Activated CD8-positive, alpha-beta T cell treated with anti-CD3 and anti-CD28 coated beads for 36 hours (primary cell): ENCODE results near the gene DRC1. TPM values are rescaled to one million over a fixed set of nuclear protein-coding genes. Genes with fewer than 3 reads are reported as not detected.

Experiments
- ATAC-seq: fragments of 200-7000 bp; cut with Tn5 transposase; one replicate; pipeline ENCODE4 v1.10.0; 2021; ENCODE audit warnings: mild to moderate bottlenecking, moderate library complexity
- CTCF ChIA-PET: fragments of 350-600 bp; sonication (Branson Sonifier 250); formaldehyde crosslinking; loops from one replicate; lab custom pipeline; 2021; ENCODE audit warnings: antibody characterized with exemption; lab: Charles Lee
- POLR2A ChIA-PET: fragments of 350-600 bp; sonication (Branson Sonifier 250); formaldehyde crosslinking; loops from one replicate; lab custom pipeline; 2021; ENCODE audit warnings: antibody characterized with exemption; lab: Charles Lee
- DNase-seq: peaks from one replicate; pipeline ENCODE4 v3.0.0-alpha.2; 2020
- H3K27ac Mint-ChIP-seq: one replicate; pipeline ENCODE4 v1.8.0; 2021; ENCODE audit warnings: mild to moderate bottlenecking, mixed read lengths
- H3K27me3 Mint-ChIP-seq: one replicate; pipeline ENCODE4 v1.8.0; 2021; ENCODE audit warnings: mixed read lengths
- H3K36me3 Mint-ChIP-seq: one replicate; pipeline ENCODE4 v1.8.0; 2021; ENCODE audit warnings: low read depth, mixed read lengths
- H3K4me1 Mint-ChIP-seq: one replicate; pipeline ENCODE4 v1.8.0; 2021; ENCODE audit warnings: low read depth, mixed read lengths
- H3K4me3 Mint-ChIP-seq: one replicate; pipeline ENCODE4 v1.8.0; 2021; ENCODE audit warnings: mild to moderate bottlenecking, moderate library complexity, mixed read lengths
- H3K9me3 Mint-ChIP-seq: one replicate; pipeline ENCODE4 v1.8.0; 2021; ENCODE audit warnings: mixed read lengths
- CTCF ChIP-seq: fragments of 200-600 bp; IDR thresholded peaks from one replicate; pipeline ENCODE4 v1.8.0; 2022; ENCODE audit warnings: antibody characterized with exemption, mild to moderate bottlenecking
- intact Hi-C: fragments of 100-400 bp; cut with micrococcal nuclease; formaldehyde crosslinking; loops from one replicate; pipeline ENCODE4 v1.10.0; 2022
- total RNA-seq, 2 experiments: library from RNA; stranded (reverse); gene quantifications; one replicate each; pipeline ENCODE4 v1.2.3, GENCODE V29; 2021

The DRC1 gene
- total RNA-seq, 2 experiments from 2014 or later = not detected

DNA sequence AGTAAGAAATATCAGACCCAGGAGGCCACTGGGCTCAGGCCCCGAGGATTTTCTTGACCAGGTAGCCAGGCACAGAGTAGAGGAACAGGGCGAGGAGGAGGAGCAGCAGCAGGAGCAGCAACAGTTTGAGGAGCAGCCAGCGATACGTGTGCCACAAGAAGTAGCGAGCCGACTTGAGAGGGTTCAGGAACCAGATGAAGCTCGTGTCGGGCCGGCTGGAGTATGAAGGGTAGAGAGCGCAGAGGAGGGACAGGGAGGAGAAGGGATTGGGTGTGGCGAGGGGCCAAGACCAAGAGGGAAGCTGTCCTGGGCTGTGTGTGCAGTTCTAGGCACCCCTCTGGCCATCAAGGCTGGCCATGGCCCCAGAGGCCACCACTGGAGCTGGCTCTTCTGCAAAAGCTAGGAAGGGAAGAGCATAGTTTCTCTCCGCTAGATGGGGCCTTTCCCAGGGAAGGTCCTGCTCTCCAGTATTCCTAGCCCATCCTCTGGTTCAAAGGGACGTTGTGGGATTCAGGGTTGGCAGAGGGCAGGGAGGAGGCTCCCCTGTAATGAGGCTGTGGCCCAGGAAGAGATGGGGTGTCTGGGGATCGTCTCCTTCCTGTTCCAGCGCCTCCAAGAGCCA lies 58.4 kb downstream of the DRC1 start:
- Mint-ChIP-seq H3K4me1 (no peaks in the 10 kb centered on the region), H3K27ac (no peak overlapping the region), H3K36me3 (no peaks in the 10 kb centered on the region), H3K9me3 (no peaks in the 10 kb centered on the region), H3K27me3 (no peaks in the 10 kb centered on the region), H3K4me3 (no peak overlapping the region)
- intact Hi-C loops = loop anchor here (10.0 kb wide), 1 partner anchor 285 kb away; the partner anchor contains the start of gene GAREM2
- ATAC-seq = no peak
- POLR2A ChIA-PET = no interaction called here
- CTCF ChIA-PET = no interaction called here
- no peak for DNase-seq
- TF ChIP-seq CTCF = no peak

GRCh38 chr2:26460613-26461031 lies 58.9 kb downstream of the DRC1 start:
- intact Hi-C loops = loop anchor here (10.0 kb wide), 1 partner anchor 286 kb away; the partner anchor contains the start of gene GAREM2
- Mint-ChIP-seq H3K9me3 (no peaks in the 10 kb centered on the region), H3K4me3 (no peak overlapping the region), H3K27me3 (no peaks in the 10 kb centered on the region), H3K36me3 (no peaks in the 10 kb centered on the region), H3K27ac (no peak overlapping the region), H3K4me1 (no peaks in the 10 kb centered on the region)
- ATAC-seq (no peak), DNase-seq (no peak)
- POLR2A ChIA-PET = no interaction called here
- no peak for TF ChIP-seq CTCF
- CTCF ChIA-PET = no interaction called here

GRCh38 chr2:26461601-26462023 lies 59.9 kb downstream of the DRC1 start:
- Mint-ChIP-seq H3K4me1 (no peaks in the 10 kb centered on the region), H3K27me3 (no peaks in the 10 kb centered on the region), H3K9me3 (no peaks in the 10 kb centered on the region), H3K27ac (no peak overlapping the region), H3K36me3 (no peaks in the 10 kb centered on the region), H3K4me3 (no peak overlapping the region)
- CTCF ChIA-PET = no interaction called here
- intact Hi-C loops = loop anchor here (10.0 kb wide), 1 partner anchor 287 kb away; the partner anchor contains the start of gene GAREM2
- ATAC-seq (no peak), DNase-seq (no peak)
- no peak for TF ChIP-seq CTCF
- POLR2A ChIA-PET = no interaction called here

DNA sequence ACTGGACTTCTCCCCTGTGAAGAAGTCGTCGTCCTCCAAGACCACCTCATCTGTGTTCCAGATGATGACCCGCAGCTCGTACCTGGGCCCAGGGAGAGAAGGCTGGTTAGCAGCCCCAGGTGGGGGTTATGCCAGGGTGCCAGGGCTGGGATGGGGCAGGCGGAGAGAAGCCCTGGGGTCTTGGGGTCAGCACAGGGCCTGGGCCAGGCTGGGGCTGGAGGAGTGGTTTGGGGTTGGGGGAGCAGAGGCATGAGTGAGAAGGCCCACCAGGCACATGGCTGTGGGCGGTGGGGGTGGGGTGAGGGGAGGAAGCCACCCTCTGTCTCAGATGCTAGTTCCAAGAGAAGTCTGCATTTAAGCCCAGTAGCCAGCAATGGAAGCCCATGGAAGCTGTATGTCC lies 60.4 kb downstream of the DRC1 start:
- ATAC-seq (no peak), DNase-seq (no peak)
- H3K36me3 Mint-ChIP-seq = no peaks in the 10 kb centered on the region
- H3K27ac Mint-ChIP-seq = no peak overlapping the region
- H3K9me3 Mint-ChIP-seq = no peaks in the 10 kb centered on the region
- no peaks in the 10 kb centered on the region for H3K27me3 Mint-ChIP-seq
- H3K4me3 Mint-ChIP-seq = no peak overlapping the region
- no peak for TF ChIP-seq CTCF
- intact Hi-C loops = loop anchor here (10.0 kb wide), 1 partner anchor 287 kb away; the partner anchor contains the start of gene GAREM2
- ChIA-PET CTCF (no interaction called here), POLR2A (no interaction called here)
- no peaks in the 10 kb centered on the region for H3K4me1 Mint-ChIP-seq

- Mint-ChIP-seq H3K27ac (no peak overlapping the region), H3K36me3 (no peaks in the 10 kb centered on the region), H3K4me3 (no peak overlapping the region), H3K27me3 (no peaks in the 10 kb centered on the region), H3K9me3 (no peaks in the 10 kb centered on the region), H3K4me1 (no peaks in the 10 kb centered on the region)
- DNase-seq (peak; percentile 37), ATAC-seq (peak; percentile 56)
- ChIA-PET CTCF (no interaction called here), POLR2A (no interaction called here)
- intact Hi-C loops = loop anchor here (10.0 kb wide), 1 partner anchor 288 kb away; the partner anchor contains the start of gene GAREM2
- TF ChIP-seq CTCF = no peak
Measured at GRCh38 chr2:26462511-26463243, 61.0 kb downstream of the DRC1 start.
